SW480 (cell line): ENCODE measurements around the gene DVL1.
A peak's percentile ranks its signal among the peaks of the same experiment; 100 is the strongest.

Source experiments
- DNase-seq: peaks from one replicate; pipeline ENCODE4 v3.0.0-alpha.2; 2016; ENCODE audit warnings: low spot score

The DVL1 gene

DNA sequence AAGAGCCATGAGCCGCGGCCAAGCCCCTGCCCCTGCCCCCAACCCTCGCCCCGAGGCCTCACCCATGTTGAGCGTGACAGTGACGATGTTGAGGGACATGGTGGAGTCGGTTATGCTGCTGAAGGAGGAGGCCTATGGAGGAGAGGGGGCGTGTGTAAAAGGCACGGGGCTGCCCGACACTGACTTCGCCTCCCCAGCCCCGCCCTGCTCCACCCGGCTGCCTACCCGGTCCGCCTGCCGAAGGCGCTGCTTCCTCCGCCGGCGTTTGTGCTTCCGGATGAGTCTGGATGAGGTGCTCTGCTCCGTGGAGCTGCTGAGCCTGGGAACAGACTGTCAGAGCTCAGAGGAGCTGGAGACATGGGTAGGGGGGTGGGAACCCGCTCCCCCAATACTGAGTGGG lies 9.0 kb downstream of the DVL1 start:
- no peak for DNase-seq

DNA sequence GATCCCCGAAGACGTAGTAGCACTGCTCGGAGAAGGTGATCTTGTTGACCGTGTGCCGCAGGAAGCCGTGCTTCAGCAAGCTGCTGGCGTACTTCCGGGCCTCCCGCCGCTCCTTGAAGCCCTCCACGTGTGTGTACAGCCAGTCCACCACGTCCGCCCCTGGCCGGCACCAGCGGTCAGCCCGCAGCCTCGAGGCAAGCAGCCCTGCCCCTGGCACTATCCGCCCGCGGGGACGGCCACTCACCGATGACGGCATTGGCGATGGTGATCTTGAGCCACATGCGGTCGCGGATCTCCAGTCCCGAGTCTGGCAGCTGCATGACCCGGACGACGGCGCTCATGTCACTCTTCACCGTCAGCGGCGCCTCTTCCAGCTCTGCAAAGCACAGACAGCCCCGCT lies 10.9 kb downstream of the DVL1 start:
- DNase-seq = no peak

DNA sequence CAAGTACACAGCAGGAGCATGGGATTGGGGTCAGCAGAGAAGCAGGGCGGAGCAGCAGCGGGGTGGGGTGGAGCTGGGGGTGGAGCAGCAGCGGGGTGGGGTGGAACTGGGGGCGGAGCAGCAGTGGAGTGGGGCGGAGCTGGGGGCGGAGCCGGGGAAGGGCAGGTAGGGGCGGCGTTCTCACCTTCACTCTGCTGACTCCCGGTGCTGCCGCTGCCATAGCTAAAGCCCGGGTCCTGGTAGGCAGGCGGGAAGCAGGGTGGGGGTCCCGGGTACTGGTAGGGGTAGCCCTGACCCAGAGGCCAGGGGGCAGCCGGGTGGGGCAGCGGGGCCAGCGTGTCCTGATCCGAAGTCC lies 11.4 kb downstream of the DVL1 start:
- no peak for DNase-seq

DNA sequence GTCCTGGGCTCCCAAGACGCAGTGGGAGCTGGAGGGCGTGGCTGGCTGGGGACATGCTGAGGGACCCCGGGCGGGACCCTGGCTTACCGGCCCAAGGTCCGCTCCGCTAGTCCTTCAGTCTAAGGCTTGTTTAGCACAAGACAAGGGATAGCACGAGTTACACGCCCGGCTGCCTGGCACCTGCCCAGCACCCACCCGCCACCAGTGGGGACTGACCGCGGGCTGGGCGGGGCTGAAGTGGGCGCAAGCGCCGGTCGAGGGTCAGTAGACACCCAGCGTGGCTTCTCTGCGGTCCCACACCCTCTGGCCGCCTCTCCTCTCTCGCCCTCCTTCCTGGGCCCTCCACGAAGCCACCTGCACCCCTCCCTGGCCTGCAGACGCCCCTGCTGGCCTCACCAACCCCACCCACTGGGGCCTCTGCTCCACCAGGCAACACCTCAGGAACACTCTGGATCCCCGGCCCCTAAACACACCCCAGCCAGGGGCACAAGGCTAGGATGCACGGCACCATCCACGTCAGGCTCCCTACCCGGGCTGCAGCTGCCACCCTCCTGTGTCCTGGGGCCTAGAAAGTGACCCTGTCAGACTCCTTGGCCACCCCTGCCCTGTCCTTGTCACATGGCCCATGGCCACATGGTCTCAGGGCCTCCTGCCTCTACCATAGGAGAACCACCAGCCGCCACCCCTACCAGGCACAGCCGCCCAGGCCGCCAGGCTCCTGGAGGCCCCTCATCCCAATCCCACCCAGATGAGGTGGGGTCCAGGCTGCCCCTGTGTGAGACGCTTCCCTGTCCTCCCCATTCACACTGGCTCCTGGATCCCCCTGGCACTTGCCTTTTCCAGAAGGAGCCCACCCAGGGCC lies 12.1 kb downstream of the DVL1 start:
- DNase-seq = no peak

DNA sequence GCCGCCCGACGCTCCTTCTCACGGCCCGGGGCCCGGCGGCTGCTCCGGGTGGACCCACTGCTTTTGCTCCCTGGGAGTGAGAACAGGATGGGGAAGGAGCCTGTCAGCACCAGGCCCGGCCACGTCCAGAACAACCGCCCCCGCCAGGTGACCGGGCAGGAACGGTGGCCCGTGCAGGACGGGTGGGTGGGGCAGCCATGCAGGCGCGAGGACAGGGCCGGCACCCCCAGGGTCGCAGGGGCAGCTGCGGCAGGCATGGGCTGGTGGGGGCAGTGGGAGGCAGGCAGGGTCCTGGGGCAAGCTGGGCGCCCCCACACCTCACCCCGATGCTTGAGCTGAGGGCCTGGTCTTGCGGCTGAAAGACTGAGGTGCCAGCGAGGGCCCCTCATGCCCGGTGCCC lies 12.8 kb downstream of the DVL1 start:
- DNase-seq = no peak

DNA sequence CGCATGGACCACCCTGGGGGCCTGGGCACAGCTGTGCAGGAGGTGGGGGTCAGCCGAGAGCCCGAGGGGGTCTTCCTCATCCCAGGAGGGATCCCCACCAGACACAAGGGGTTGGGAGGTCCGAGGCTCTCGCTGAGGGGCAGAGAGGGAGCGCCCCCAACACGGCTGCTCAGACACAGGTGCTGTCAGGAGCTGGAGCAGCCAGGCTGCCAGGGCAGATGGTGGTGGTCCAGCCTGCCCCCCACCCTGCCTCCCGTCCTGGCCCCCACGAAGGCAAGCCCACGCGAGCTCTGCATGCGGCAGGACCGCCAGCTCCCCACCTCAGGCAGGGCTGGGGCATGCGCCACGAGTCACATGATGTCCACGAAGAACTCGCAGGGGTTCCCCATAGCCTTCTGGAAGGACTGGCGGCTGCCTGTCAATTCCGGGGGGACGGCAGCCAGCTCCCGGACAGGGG lies 13.4 kb downstream of the DVL1 start:
- no peak for DNase-seq

DNA sequence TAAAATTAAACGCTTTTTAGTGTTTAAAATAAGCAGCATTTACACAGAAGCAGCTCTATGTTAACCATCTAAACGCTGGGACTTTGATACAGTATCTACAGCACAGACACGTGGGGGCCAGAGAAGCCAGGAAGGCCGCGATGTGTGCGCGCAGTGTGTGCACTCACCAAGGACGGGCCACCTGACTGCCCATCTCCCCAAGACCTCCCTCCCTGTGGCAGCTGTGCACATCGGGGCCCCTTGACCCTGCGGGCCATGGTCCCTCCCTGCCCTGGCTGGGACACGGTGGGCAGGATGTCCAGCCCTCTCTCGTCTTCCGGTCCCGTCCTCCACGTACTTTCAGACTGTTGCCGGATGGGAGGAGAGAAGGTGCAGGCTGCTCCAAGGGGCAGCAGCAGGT lies 13.9 kb downstream of the DVL1 start:
- DNase-seq = no peak

DNA sequence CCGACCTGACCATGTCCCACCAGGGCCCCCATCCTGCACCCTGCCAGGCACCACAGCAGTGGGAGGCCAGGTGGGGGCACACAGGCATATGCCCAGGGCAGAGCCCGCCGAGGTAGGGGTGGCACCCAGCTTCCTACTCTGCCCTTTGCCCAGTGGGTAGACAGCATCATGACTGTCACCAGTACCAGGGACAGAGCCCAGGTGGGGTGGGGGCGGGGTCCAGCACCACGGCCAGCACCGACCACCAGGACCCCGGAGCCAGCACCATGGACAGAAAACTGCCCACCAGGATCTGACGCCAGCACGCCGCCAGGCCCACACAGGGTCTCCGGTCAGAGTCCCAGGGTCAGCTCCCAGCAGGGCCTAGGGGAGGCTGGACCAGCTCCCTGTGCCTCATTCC lies 14.4 kb downstream of the DVL1 start:
- DNase-seq = no peak

DNA sequence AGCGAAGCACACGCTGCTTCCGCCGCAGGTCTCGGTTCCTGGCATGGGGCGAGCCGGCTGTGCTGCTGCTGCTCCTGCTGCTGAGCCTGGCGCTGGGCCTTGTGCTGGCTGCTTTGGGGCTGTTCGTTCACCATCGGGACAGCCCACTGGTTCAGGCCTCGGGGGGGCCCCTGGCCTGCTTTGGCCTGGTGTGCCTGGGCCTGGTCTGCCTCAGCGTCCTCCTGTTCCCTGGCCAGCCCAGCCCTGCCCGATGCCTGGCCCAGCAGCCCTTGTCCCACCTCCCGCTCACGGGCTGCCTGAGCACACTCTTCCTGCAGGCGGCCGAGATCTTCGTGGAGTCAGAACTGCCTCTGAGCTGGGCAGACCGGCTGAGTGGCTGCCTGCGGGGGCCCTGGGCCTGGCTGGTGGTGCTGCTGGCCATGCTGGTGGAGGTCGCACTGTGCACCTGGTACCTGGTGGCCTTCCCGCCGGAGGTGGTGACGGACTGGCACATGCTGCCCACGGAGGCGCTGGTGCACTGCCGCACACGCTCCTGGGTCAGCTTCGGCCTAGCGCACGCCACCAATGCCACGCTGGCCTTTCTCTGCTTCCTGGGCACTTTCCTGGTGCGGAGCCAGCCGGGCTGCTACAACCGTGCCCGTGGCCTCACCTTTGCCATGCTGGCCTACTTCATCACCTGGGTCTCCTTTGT lies 15.5 kb downstream of the DVL1 start:
- DNase-seq = no peak

DNA sequence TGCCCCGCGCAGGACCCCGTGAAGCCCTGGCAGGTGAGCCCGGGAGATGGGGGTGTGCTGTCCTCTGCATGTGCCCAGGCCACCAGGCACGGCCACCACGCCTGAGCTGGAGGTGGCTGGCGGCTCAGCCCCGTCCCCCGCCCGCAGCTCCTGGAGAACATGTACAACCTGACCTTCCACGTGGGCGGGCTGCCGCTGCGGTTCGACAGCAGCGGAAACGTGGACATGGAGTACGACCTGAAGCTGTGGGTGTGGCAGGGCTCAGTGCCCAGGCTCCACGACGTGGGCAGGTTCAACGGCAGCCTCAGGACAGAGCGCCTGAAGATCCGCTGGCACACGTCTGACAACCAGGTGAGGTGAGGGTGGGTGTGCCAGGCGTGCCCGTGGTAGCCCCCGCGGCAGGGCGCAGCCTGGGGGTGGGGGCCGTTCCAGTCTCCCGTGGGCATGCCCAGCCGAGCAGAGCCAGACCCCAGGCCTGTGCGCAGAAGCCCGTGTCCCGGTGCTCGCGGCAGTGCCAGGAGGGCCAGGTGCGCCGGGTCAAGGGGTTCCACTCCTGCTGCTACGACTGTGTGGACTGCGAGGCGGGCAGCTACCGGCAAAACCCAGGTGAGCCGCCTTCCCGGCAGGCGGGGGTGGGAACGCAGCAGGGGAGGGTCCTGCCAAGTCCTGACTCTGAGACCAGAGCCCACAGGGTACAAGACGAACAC lies 16.3 kb downstream of the DVL1 start:
- peak; percentile 90 for DNase-seq

DNA sequence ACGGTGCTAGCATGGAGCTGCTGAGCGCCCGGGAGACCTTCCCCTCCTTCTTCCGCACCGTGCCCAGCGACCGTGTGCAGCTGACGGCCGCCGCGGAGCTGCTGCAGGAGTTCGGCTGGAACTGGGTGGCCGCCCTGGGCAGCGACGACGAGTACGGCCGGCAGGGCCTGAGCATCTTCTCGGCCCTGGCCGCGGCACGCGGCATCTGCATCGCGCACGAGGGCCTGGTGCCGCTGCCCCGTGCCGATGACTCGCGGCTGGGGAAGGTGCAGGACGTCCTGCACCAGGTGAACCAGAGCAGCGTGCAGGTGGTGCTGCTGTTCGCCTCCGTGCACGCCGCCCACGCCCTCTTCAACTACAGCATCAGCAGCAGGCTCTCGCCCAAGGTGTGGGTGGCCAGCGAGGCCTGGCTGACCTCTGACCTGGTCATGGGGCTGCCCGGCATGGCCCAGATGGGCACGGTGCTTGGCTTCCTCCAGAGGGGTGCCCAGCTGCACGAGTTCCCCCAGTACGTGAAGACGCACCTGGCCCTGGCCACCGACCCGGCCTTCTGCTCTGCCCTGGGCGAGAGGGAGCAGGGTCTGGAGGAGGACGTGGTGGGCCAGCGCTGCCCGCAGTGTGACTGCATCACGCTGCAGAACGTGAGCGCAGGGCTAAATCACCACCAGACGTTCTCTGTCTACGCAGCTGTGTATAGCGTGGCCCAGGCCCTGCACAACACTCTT lies 17.0 kb downstream of the DVL1 start:
- no peak for DNase-seq

DNA sequence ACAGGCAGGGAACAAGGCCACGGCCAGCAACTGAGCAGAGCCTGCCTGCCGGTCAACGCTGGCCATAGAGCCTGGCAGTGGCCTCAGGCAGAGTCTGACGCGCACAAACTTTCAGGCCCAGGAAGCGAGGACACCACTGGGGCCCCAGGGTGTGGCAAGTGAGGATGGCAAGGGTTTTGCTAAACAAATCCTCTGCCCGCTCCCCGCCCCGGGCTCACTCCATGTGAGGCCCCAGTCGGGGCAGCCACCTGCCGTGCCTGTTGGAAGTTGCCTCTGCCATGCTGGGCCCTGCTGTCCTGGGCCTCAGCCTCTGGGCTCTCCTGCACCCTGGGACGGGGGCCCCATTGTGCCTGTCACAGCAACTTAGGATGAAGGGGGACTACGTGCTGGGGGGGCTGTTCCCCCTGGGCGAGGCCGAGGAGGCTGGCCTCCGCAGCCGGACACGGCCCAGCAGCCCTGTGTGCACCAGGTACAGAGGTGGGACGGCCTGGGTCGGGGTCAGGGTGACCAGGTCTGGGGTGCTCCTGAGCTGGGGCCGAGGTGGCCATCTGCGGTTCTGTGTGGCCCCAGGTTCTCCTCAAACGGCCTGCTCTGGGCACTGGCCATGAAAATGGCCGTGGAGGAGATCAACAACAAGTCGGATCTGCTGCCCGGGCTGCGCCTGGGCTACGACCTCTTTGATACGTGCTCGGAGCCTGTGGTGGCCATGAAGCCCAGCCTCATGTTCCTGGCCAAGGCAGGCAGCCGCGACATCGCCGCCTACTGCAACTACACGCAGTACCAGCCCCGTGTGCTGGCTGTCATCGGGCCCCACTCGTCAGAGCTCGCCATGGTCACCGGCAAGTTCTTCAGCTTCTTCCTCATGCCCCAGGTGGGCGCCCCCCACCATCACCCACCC lies 17.9 kb downstream of the DVL1 start, which contains the start of gene TAS1R3:
TAS1R3 (plus strand) TSS at position 213 of the 898 bp plus-strand sequence; CDS start at position 279, 66 bp downstream.
- peak; percentile 72 for DNase-seq

DNA sequence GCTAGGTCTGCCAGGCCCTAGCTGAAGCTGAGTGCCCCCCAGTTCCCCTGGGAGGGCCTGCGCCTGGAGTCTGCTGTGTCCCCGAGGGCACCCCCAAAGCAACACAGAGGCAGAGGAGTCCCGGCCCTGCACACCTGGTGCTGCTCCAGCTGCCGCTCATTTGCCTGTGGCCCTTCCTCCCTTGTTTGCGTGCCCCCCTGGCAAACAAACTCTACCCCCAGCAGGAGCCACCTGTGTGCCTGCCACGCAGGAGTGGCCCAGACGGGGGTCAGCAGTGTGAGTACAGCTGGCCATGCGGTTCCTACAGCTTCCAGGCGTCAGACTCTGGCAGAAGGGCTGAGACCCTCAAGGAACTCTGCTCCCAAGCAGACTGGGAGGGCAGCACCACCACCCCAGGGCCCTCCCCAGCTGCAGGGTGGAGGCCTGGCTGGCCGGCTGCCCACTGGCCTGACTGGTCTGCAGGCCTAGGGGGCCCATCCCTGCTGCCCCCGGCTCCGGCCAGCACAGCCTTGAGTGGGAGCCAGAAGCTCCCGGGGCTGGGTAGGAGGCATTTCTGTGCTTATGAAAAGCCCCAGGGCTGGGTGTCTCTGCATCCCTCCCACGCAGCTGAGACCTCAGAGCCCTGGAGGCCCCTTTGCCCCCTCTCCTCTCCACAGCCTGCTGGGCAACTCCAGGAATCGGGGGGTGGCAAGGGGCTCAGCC lies 18.7 kb downstream of the DVL1 start:
- DNase-seq = no peak

DNA sequence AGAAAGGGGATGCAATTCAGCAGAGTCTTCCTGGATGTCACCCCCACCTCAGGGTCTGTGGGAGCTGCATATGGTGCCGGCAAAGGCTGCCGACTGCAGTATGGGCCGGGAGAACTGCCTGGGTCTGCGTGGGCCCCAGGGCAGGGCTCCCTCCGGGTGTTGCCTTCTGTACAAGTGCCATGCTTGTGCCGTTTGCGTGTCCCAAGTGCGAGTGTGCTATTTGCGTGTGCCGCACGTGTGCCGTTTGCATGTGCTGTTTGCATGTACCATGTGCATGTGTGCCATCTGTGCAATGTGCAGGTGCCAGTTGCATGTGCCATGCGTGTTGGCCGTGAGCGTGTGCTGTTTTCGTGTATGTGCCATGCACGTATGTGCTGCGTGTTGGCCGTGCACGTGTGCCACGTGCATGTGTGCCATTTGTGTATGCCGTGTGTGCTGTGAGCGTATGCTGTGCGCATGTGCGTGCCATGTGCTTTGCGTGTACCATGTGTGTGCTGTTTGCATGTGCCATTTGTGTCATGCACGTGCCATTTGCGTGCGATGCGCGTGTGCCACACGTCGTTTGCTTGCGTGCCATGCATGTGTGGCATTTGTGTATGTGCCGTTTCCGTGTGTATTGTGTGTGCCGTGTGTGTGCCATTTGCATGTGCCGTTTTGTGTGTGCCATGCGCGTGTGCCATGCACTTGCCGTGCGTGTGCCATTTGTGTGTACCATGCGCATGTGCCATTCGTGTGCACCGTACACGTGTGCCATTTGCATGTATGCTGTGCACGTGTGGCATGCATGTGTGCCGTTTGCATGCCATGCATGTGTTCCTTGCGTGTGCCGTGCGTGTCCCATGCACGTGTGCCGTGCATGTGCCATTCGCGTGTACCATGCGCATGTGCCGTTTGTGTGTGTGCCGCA lies 19.7 kb downstream of the DVL1 start:
- no peak for DNase-seq

DNA sequence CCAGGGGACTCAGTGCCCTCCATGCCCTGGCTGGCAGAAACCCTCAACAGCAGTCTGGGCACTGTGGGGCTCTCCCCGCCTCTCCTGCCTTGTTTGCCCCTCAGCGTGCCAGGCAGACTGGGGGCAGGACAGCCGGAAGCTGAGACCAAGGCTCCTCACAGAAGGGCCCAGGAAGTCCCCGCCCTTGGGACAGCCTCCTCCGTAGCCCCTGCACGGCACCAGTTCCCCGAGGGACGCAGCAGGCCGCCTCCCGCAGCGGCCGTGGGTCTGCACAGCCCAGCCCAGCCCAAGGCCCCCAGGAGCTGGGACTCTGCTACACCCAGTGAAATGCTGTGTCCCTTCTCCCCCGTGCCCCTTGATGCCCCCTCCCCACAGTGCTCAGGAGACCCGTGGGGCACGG lies 21.0 kb downstream of the DVL1 start:
- DNase-seq = no peak

DNA sequence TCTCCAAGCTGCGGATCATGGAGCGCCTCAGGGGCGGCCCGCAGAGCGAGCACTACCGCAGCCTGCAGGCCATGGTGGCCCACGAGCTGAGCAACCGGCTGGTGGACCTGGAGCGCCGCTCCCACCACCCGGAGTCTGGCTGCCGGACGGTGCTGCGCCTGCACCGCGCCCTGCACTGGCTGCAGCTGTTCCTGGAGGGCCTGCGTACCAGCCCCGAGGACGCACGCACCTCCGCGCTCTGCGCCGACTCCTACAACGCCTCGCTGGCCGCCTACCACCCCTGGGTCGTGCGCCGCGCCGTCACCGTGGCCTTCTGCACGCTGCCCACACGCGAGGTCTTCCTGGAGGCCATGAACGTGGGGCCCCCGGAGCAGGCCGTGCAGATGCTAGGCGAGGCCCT lies 21.9 kb downstream of the DVL1 start:
- no peak for DNase-seq

DNA sequence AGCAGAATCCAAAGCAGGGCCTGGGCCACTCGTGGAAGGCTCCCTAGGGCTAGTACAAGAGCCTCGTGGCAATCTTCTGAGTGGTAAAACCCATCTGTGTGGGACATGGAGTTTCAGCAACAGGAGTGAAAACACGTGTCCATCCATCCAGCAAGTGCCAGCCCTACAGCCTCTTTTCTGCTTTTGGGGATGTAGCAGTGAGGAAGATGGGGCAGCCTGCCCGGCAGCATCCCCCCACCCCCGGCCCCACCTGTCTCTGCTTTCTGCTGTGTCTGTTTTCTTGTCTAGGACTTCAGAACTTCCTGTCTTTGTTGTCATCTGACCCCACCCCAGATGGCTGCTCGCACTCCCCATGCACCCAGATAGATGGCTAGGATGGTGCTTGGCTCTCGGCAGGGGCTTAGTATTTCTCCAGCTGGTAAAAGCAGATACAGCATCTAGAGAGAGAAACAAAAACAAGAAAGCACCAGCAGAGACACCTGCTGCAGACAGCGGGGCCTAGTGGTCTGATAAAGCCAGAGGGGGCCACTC lies 23.1 kb downstream of the DVL1 start:
- no peak for DNase-seq

DNA sequence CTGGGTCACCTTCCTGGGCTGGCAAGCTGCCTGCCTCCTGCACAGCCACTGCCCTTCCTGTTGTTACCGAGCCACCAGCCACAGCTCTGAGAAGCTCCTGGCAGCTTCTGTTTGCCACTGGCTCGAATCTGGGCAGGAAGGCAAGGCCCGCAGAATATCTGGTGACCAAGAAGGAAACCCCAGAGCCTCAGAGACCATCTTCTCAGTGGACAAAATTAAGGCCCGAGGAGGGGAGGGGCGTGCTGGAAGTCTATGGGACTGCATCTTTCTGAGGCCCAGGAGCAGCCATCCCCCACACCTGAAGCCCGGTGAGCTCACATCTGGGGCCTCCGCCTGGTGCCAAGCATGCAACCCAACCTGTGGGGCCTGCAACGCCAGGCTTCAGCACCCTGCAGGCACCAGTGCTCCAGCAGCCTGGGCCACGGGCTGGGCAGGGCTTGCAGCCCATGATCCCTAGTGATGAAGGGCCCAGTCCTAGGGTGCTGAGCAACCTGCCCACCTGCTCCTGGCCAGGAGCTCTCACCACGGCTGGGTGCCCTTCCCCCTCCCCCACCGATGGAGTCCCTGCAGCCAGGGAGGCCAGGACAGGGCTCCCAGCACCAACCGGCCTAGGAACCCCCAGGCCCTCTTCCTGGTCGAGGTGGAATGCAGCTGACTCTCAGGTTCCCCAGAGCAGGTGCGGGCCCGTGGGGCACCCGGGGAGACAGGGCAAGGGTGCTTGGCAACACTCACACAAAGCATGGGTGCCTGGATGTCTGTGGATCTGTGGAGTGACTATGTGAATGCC lies 23.7 kb downstream of the DVL1 start:
- no peak for DNase-seq
